Adrenal gland (tissue), 5 donors: ENCODE data around the gene GPC5.

ENCODE experiments used
- CTCF ChIP-seq, 6 experiments: fragments of 450-650 bp in 4 of 6; fragments of 200-600 bp in 2 of 6; sonication (generic) in 1 of 6; IDR thresholded peaks; 1 replicate in 5 of 6; 2 replicates in 1 of 6; pipeline versions ENCODE4 v1.5.1 to v1.8.0; 2016 to 2021; ENCODE audit warnings: antibody characterized with exemption in 6 of 6, mild to moderate bottlenecking in 2 of 6, moderate library complexity in 1 of 6
- POLR2A ChIP-seq, 2 donors: fragments of 450-650 bp; IDR thresholded peaks; one replicate each; pipeline ENCODE4 v1.6.1; 2017; ENCODE audit warnings: antibody characterized with exemption in 2 of 2, mild to moderate bottlenecking in 2 of 2, moderate library complexity in 1 of 2
- donor health status: DM: no; HTN: no; CAD: no.

GRCh38 chr13:91698767-91699166, 300.3 kb downstream of the GPC5 start:
- TF ChIP-seq CTCF (IDR thresholded peaks at IDR 0.05) (no peak), POLR2A (IDR thresholded peaks at IDR 0.05) (no peak)
